GM13976 (cell line): ENCODE data around the gene OR52M1.

Source experiments
- DNase-seq: peaks from one replicate; pipeline ENCODE4 v3.0.0; 2012; ENCODE audit warnings: low spot score
- CTCF ChIP-seq: IDR thresholded peaks from 2 replicates; pipeline ENCODE4 v1.5.1; 2012; ENCODE audit warnings: borderline replicate concordance, mild to moderate bottlenecking; ENCODE audit not compliant: insufficient read depth; ENCODE audit errors: extremely low read depth, missing control alignments, control extremely low read depth
- in situ Hi-C: fragments of 300-500 bp; cut with MboI; formaldehyde crosslinking; loops from one replicate; pipeline ENCODE4 v1.12.0; 2022; ENCODE audit warnings: low sequenced_read_pairs, mixed read lengths, inconsistent platforms; ENCODE audit not compliant: unreplicated experiment

The OR52M1 gene

GRCh38 chr11:4541071-4541470 is 3.9 kb upstream of the OR52M1 start:
- no peak for TF ChIP-seq CTCF
- in situ Hi-C loops: loop anchor here (10.0 kb wide), 1 partner anchor 356 kb away; no protein-coding TSS in a partner anchor
- no peak for DNase-seq

- no peak for DNase-seq
- TF ChIP-seq CTCF: no peak
- in situ Hi-C loops: loop anchor here (10.0 kb wide), 1 partner anchor 359 kb away; no protein-coding TSS in a partner anchor
These were observed 1.4 kb upstream of the OR52M1 start for GRCh38 chr11:4543561-4543960.

- in situ Hi-C loops: loop anchor here (10.0 kb wide), 1 partner anchor 362 kb away; no protein-coding TSS in a partner anchor
- TF ChIP-seq CTCF: no peak
- no peak for DNase-seq
These were observed 1.9 kb downstream of the OR52M1 start for GRCh38 chr11:4546878-4547277.

- no peak for TF ChIP-seq CTCF
- no peak for DNase-seq
- in situ Hi-C loops: loop anchor here (10.0 kb wide), 1 partner anchor 363 kb away; no protein-coding TSS in a partner anchor
These were observed 2.4 kb downstream of the OR52M1 start for GRCh38 chr11:4547416-4547815.

GRCh38 chr11:4551346-4551979 is 6.5 kb downstream of the OR52M1 start:
- in situ Hi-C loops: no loop called here
- DNase-seq: no peak
- peak; percentile 14 for TF ChIP-seq CTCF

- DNase-seq: no peak
- TF ChIP-seq CTCF: no peak
- in situ Hi-C loops: no loop called here
These were observed 14.8 kb downstream of the OR52M1 start for GRCh38 chr11:4559527-4560440.
